Panc1 (cell line): ENCODE results near the gene CCK. TPM values are rescaled to one million over a fixed set of nuclear protein-coding genes. Genes with fewer than 3 reads are reported as not detected.

ENCODE experiments used
- ATAC-seq: fragments of 200-7000 bp; cut with Tn5 transposase; 2 replicates; pipeline ENCODE4 v1.9.1; 2020; ENCODE audit warnings: mild to moderate bottlenecking, moderate library complexity
- BruUV-seq: library from RNA; stranded (reverse); fragments of 400-500 nt; replicated peaks from 2 replicates; lab custom pipeline; 2021; lab: Mats Ljungman, UMichigan
- CTCF ChIA-PET: fragments of 300-600 bp; sonication (Branson Sonifier 250); formaldehyde crosslinking; loops from one replicate; lab custom pipeline; 2022; ENCODE audit warnings: antibody characterized with exemption; lab: Charles Lee
- POLR2A ChIA-PET: fragments of 300-600 bp; sonication (Branson Sonifier 250); formaldehyde crosslinking; loops from one replicate; lab custom pipeline; 2022; ENCODE audit warnings: antibody characterized with exemption; lab: Charles Lee
- DNase-seq: peaks from one replicate; pipeline ENCODE4 v3.0.0-alpha.2; 2010; ENCODE audit warnings: low read depth, low spot score
- H3K27ac ChIP-seq: 2 replicates; pipeline ENCODE4 v1.5.1; 2011; ENCODE audit warnings: mild to moderate bottlenecking, low read length, inconsistent platforms
- H3K27me3 ChIP-seq: fragments of 200-500 bp; sonication (Bioruptor generic); 2 replicates; pipeline ENCODE4 v1.6.0; 2014; ENCODE audit warnings: low read length, inconsistent platforms; ENCODE audit not compliant: control insufficient read depth, insufficient read depth
- H3K36me3 ChIP-seq: fragments of 200-500 bp; sonication (Bioruptor generic); 2 replicates; pipeline ENCODE4 v1.5.1; 2014; ENCODE audit warnings: inconsistent platforms, mild to moderate bottlenecking, low read length, moderate library complexity; ENCODE audit not compliant: control insufficient read depth, insufficient read depth
- H3K4me1 ChIP-seq: 2 replicates; pipeline ENCODE4 v1.5.1; 2011; ENCODE audit warnings: inconsistent platforms, mild to moderate bottlenecking, low read length, moderate library complexity; ENCODE audit not compliant: control insufficient read depth, insufficient read depth
- H3K4me3 ChIP-seq, 2 experiments: 2 replicates each; pipeline ENCODE4 v1.5.1; 2011 to 2012; ENCODE audit warnings: low read depth in 2 of 2, low read length in 2 of 2, mild to moderate bottlenecking in 2 of 2, inconsistent platforms in 1 of 2, moderate library complexity in 1 of 2
- H3K9me3 ChIP-seq: fragments of 200-500 bp; sonication (Bioruptor generic); 2 replicates; pipeline ENCODE4 v1.5.1; 2014; ENCODE audit warnings: low read depth, mild to moderate bottlenecking, inconsistent platforms, low read length, moderate library complexity; ENCODE audit not compliant: control insufficient read depth, insufficient read depth
- CTCF ChIP-seq: fragments of 450-650 bp; IDR thresholded peaks from 2 replicates; pipeline ENCODE4 v1.5.1; 2017; ENCODE audit warnings: mild to moderate bottlenecking
- POLR2AphosphoS5 ChIP-seq: IDR thresholded peaks from 2 replicates; pipeline ENCODE4 v1.6.1; 2012; ENCODE audit warnings: mild to moderate bottlenecking, low read depth, low read length, moderate library complexity
- REST ChIP-seq, 2 experiments: IDR thresholded peaks; 2 replicates each; pipeline ENCODE4 v1.6.1; 2011 to 2012; ENCODE audit warnings: low read depth in 2 of 2, control low read depth in 1 of 2, low read length in 1 of 2, mild to moderate bottlenecking in 1 of 2, moderate library complexity in 1 of 2; ENCODE audit not compliant: insufficient read depth in 1 of 2
- SIN3A ChIP-seq: IDR thresholded peaks from 2 replicates; pipeline ENCODE4 v1.6.1; 2012; ENCODE audit warnings: low read depth, mild to moderate bottlenecking, low read length, moderate library complexity, borderline replicate concordance; ENCODE audit not compliant: insufficient read depth
- TCF7L2 ChIP-seq: IDR thresholded peaks from 2 replicates; pipeline ENCODE4 v1.6.1; 2011; ENCODE audit warnings: mild to moderate bottlenecking, low read depth, low read length, inconsistent platforms
- in situ Hi-C: cut with HindIII; loops from 2 replicates; pipeline ENCODE4 v1.10.0; 2016; ENCODE audit warnings: low sequenced_read_pairs, low pct_unique_long_range_greater_than_20kb
- intact Hi-C: fragments of 100-400 bp; cut with micrococcal nuclease; formaldehyde crosslinking; loops from one replicate; pipeline ENCODE4 v1.10.0; 2022; ENCODE audit not compliant: unreplicated experiment
- total RNA-seq: library from RNA; stranded (reverse); gene quantifications from one replicate; pipeline ENCODE4 v1.2.1, GENCODE V29; 2021; ENCODE audit not compliant: unreplicated experiment

CCK gene
- total RNA-seq, 1 experiment from 2014 or later: not detected

- ATAC-seq (no peak), DNase-seq (no peak)
- Histone ChIP-seq H3K27ac (no peak overlapping the region), H3K36me3 (no peaks in the 10 kb centered on the region), H3K27me3 (no peaks in the 10 kb centered on the region), H3K4me1 (no peaks in the 10 kb centered on the region), H3K9me3 (no peaks in the 10 kb centered on the region), H3K4me3 (no peak overlapping the region)
- TF ChIP-seq TCF7L2 (no peak), SIN3A (no peak), POLR2AphosphoS5 (no peak), REST (IDR thresholded peaks at IDR 0.05; ENCODE audit: insufficient read depth in 1 of 2, low read depth in 2 of 2, low read length in 1 of 2) (no peak), CTCF (no peak)
- intact Hi-C loops: no loop called here
- BruUV-seq: no TSS peak
- in situ Hi-C loops: no loop called here
- ChIA-PET POLR2A (no interaction called here), CTCF (interaction anchor here (0.6 kb wide), 1 partner anchor 20 kb away, joined by 5 read pairs; no protein-coding TSS in a partner anchor)
Measured at GRCh38 chr3:42224178-42224577, 41.8 kb downstream of the CCK start.

GRCh38 chr3:42222942-42223693 lies 42.9 kb downstream of the CCK start:
- Histone ChIP-seq H3K4me3 (no peak overlapping the region), H3K9me3 (no peaks in the 10 kb centered on the region), H3K27ac (no peak overlapping the region), H3K4me1 (no peaks in the 10 kb centered on the region), H3K27me3 (no peaks in the 10 kb centered on the region), H3K36me3 (no peaks in the 10 kb centered on the region)
- ATAC-seq: no peak
- CTCF ChIA-PET: no interaction called here
- intact Hi-C loops: no loop called here
- in situ Hi-C loops: no loop called here
- no TSS peak for BruUV-seq
- TF ChIP-seq CTCF: no peak
- no peak for TF ChIP-seq SIN3A
- TF ChIP-seq POLR2AphosphoS5: no peak
- TF ChIP-seq TCF7L2: no peak
- no peak for TF ChIP-seq REST (IDR thresholded peaks at IDR 0.05; ENCODE audit: insufficient read depth in 1 of 2, low read depth in 2 of 2, low read length in 1 of 2)
- POLR2A ChIA-PET: no interaction called here
- DNase-seq: no peak
